IMR-90 (cell line): ENCODE measurements around the gene FXYD4.

Source experiments
- BHLHE40 ChIP-seq: fragments of 150-350 bp; IDR thresholded peaks from 2 replicates; pipeline ENCODE4 v1.6.1; 2016; ENCODE audit warnings: mild to moderate bottlenecking, low read depth, low read length
- CEBPB ChIP-seq: IDR thresholded peaks from 2 replicates; pipeline ENCODE4 v1.6.1; 2012; ENCODE audit warnings: low read depth, low read length, improper control_type of control experiment
- CHD1 ChIP-seq: IDR thresholded peaks from 2 replicates; pipeline ENCODE4 v1.6.1; 2012; ENCODE audit warnings: low read depth, low read length, improper control_type of control experiment
- CTCF ChIP-seq: conservative IDR thresholded peaks from 2 replicates; pipeline ENCODE4 v1.5.1; 2012; ENCODE audit warnings: mild to moderate bottlenecking, low read depth, low read length, improper control_type of control experiment
- FOS ChIP-seq: fragments of 150-350 bp; IDR thresholded peaks from 2 replicates; pipeline ENCODE4 v1.6.1; 2016; ENCODE audit warnings: low read depth, low read length
- MAFK ChIP-seq: IDR thresholded peaks from 2 replicates; pipeline ENCODE4 v1.6.1; 2012; ENCODE audit warnings: low read depth, low read length, improper control_type of control experiment
- MAZ ChIP-seq: IDR thresholded peaks from 2 replicates; pipeline ENCODE4 v1.6.1; 2012; ENCODE audit warnings: low read depth, mild to moderate bottlenecking, low read length, improper control_type of control experiment, moderate library complexity, borderline replicate concordance
- MXI1 ChIP-seq: IDR thresholded peaks from 2 replicates; pipeline ENCODE4 v1.6.1; 2012; ENCODE audit warnings: low read depth, mild to moderate bottlenecking, low read length, moderate library complexity, borderline replicate concordance
- POLR2A ChIP-seq: IDR thresholded peaks from 2 replicates; pipeline ENCODE4 v1.6.1; 2012; ENCODE audit warnings: mild to moderate bottlenecking, low read depth, low read length
- RAD21 ChIP-seq: IDR thresholded peaks from 2 replicates; pipeline ENCODE4 v1.6.1; 2012; ENCODE audit warnings: low read length, improper control_type of control experiment
- RCOR1 ChIP-seq: IDR thresholded peaks from 2 replicates; pipeline ENCODE4 v1.6.1; 2012; ENCODE audit warnings: mild to moderate bottlenecking, low read length, improper control_type of control experiment; ENCODE audit not compliant: insufficient replicate concordance
- SMC3 ChIP-seq: fragments of 150-350 bp; IDR thresholded peaks from 2 replicates; pipeline ENCODE4 v1.6.1; 2016; ENCODE audit warnings: low read depth, mild to moderate bottlenecking, antibody characterized with exemption, low read length, moderate library complexity

- TF ChIP-seq MXI1 (no peak), CTCF (no peak), POLR2A (no peak), CEBPB (no peak), RAD21 (no peak), BHLHE40 (no peak), SMC3 (no peak), CHD1 (no peak), MAZ (no peak), RCOR1 (no peak), MAFK (no peak), FOS (no peak)
Observed at GRCh38 chr10:43342279-43343125, 28.9 kb upstream of the FXYD4 start.
